KOPT-K1 (cell line): ENCODE data around the gene RAD23B.

Experiments used
- H3K27ac ChIP-seq: fragments of 200-600 bp; sonication (generic); 2 replicates; pipeline ENCODE4 v1.5.1; 2016; ENCODE audit warnings: antibody characterized with exemption, mild to moderate bottlenecking, low read depth, low read length; ENCODE audit not compliant: poor library complexity, severe bottlenecking
- H3K36me3 ChIP-seq: fragments of 200-600 bp; sonication (generic); 2 replicates; pipeline ENCODE4 v1.5.1; 2017; ENCODE audit warnings: antibody characterized with exemption, mild to moderate bottlenecking, low read length, moderate library complexity; ENCODE audit not compliant: insufficient read depth
- H3K9me3 ChIP-seq: fragments of 200-600 bp; sonication (generic); 2 replicates; pipeline ENCODE4 v1.5.1; 2017; ENCODE audit warnings: antibody characterized with exemption, low read length, mild to moderate bottlenecking; ENCODE audit not compliant: insufficient read depth, poor library complexity, severe bottlenecking

The RAD23B gene

DNA sequence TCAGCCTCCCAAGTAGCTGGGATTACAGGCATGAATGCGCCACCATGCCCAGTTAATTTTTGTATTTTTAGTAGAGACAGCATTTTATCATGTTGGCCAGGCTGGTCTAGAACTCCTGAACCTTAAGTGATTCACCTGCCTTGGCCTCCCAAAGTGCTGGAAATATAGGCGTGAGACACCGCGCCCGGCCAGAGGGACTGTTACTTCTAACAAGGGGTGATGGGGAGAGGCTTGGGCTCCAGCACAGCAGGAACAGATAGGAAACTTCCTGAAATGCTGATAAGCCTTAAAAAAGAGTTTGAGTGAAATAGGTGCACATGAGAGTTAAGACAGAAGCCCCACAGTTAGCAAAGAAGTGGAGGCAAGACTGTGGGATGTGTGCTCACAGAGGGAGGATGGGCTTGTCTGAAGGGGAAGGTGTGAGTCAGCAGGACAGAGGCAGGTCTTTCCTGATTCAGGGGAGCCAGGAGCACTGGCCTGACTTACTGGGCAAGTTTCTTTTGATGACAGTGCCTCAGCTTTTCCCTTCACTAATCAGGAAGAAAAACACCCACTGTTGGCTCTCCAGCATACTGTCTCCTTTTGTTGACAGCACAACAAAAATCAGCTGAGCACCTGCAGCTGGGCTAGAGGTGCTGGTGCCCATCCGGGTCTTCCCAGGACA, 68.4 kb downstream of the RAD23B start:
- Histone ChIP-seq H3K27ac (no peak overlapping the region), H3K36me3 (no peaks in the 10 kb centered on the region), H3K9me3 (no peaks in the 10 kb centered on the region)

DNA sequence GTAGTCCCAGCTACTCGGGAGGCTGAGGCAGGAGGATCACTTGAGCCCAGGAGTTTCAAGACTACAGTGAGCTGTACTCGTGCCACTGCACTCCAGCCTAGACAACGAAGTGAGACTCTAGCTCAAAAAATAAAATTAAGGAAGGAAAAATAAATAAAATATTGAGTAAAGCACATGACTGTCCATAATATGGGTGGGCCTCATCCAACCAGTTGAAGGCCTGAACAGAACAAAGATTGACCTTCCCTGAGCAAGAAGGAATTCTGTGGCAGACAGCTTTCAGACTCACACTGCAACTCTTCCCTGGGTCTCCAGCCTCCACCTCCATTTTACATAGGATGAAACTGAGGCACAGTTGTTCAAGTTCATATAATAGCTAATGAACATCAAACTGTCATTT, 72.3 kb downstream of the RAD23B start:
- Histone ChIP-seq H3K9me3 (no peaks in the 10 kb centered on the region), H3K27ac (no peak overlapping the region), H3K36me3 (no peaks in the 10 kb centered on the region)

DNA sequence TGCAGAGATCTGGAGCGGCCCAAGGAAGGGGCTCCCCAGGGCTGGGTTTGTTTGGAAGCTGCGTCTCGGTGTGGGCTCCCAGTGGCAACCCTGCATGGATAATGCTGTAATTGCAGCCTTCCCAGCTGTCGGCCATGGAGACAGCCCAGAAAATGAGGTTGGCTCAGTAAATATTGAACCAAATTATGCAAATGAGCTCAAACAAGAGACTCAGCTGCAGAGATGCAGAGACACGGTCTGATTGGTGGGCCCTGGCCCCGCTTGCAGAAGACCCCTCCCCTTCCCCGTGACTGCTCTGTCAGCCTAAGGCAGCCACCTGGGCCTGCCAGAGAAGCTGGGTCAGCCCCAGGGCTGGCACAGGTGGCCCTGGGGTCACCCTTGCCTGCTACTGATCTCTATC, 75.9 kb downstream of the RAD23B start:
- H3K36me3 ChIP-seq: no peaks in the 10 kb centered on the region
- H3K9me3 ChIP-seq: no peaks in the 10 kb centered on the region
- H3K27ac ChIP-seq: no peak overlapping the region

DNA sequence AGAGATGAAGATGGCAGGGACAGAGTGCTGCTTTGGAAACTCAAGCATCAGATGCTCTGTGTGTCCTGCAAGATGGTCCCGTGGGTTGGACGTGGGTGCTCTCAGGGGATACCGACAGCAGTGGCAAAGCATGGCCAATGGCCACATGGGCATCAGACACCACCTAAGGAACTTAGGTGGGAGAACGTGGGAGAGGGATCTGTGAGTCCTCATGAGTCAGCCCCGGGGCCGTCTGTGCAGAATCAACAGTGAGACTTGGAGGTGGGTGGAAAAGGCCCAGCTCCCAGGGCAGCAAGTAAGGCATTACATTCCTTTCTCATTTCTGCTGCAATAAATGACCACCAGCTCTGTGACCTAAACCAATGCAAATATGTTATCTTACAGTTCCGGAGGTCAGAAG, 77.0 kb downstream of the RAD23B start:
- Histone ChIP-seq H3K9me3 (no peaks in the 10 kb centered on the region), H3K27ac (no peak overlapping the region), H3K36me3 (no peaks in the 10 kb centered on the region)

DNA sequence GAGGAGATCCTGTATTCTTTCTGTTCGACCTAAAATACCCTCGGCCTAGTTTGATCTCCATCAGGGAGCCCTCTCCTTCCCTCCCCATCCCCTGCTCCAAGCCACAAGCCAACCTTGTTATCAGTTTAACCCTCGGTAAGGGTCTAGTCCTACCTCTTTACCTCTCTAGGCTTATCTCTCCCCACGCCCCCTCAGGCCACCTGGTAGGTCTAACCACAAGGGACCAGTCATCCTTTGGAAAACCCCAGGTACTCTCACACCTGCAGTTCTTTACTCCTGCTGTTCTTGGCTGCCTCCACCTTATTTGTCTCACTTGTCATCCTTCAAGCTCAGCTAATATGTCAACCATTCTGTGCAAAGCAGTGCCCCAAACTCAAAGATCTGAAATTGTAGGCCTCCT, 78.7 kb downstream of the RAD23B start:
- Histone ChIP-seq H3K9me3 (no peaks in the 10 kb centered on the region), H3K27ac (no peak overlapping the region), H3K36me3 (no peaks in the 10 kb centered on the region)

DNA sequence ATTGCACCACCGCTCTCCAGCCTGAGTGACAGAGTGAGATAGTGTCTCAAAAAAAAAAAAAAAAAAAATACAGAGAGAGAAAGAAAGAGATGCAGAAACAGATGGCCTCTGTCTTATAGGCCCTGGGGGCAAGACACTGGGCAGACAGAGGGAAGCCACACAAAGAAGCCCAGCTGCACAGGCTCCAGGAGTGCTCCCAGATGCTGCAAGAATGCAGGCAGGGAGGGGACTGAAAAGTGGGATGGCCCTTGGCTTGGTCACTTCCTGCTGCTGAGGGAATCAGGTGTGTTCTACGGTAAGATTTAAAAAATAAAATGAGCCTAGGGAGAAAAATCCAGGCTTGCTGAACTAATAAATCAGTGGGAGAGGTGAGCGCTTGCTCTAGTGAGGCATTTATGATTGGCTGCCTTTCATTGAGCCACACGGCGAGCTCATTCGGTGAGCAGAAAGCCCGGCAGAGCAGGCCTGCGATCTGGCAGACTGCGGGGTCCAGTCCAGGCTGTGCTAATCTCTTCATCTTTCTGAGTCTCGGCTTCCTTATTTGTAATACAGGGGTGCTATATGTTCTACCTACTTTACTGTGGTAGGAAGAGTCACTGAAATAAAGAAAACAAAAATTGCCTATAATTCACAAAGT, 80.6 kb downstream of the RAD23B start:
- Histone ChIP-seq H3K36me3 (no peaks in the 10 kb centered on the region), H3K9me3 (no peaks in the 10 kb centered on the region), H3K27ac (no peak overlapping the region)

DNA sequence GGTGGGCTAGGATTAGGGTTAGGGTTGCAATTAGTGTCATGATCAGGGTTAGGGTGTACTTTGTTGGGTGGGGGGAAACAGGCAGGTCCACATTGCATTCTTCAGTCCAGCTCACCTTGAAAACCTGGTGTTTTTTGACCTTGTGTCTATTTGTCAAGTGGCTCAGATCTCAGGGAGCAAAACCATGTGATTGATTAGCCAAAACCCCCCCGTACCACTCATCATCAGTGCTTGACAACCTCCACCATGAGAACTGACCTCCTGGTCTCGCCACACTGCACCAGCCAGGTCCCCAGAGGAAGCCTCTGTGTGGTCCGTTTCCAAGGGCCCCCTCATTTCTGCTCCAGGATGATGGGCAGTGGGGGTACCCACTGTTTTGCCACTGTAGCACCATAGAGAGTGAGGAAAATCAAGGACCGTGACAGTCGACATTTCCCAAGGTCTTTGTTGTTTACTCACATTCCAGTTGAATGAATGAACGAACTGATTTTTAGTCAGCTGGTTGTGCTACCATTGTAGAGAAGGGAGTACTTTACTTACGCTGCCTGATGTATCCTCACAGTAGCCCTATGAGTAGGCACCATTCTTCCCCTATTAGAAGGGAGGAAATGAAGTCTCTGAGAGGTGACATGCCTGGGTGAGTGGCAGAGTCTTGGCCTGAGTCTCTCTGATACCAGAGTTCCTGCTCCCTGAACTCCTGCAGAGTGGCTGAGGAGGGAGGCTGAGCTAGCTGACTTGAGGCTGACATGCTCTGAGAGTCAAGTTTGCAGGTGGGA, 84.8 kb downstream of the RAD23B start:
- Histone ChIP-seq H3K36me3 (no peaks in the 10 kb centered on the region), H3K27ac (no peak overlapping the region), H3K9me3 (no peaks in the 10 kb centered on the region)

DNA sequence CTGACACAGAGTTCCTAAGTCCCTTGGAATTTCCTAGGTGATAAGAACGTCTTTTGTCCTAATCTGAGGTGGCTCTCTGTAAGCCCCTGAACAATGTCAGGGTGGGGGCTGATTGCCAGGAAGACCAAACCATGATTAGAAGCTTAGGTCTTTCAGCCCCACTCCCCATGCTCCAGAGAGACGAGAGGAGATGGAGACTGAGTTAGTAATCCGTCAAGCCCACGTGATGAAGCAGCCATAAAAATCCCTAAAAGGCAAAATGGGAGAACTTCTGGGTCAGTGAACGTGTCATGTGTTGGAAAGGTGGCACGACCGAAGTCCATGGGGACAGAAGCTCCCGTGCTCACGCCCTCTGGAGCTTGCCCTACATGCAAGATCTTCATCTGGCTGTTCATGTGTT, 85.6 kb downstream of the RAD23B start:
- Histone ChIP-seq H3K27ac (no peak overlapping the region), H3K36me3 (no peaks in the 10 kb centered on the region)

DNA sequence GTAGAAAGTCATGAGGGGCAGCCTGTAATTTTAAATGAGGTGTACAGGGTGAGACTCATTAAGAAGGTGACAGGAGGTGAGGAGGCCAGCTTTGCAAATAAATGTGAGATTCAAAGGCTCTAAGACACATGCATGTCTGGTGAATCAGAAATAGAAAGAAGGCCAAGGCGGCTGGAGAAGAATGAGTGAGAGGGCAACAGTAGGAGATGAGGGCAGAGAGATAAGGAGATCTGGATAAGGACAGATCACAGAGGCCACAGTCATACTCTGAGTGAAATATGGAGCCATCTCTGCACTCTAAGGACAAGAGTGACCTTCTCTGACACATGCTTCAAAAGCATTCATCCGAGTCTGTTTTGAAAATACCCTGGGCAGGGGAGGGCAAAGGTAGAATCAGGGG, 90.7 kb downstream of the RAD23B start:
- H3K9me3 ChIP-seq: no peaks in the 10 kb centered on the region
- H3K27ac ChIP-seq: no peak overlapping the region
- no peaks in the 10 kb centered on the region for H3K36me3 ChIP-seq

More for the DNA sequence above, 85.6 kb downstream of the RAD23B start:
- no peaks in the 10 kb centered on the region for H3K9me3 ChIP-seq

DNA sequence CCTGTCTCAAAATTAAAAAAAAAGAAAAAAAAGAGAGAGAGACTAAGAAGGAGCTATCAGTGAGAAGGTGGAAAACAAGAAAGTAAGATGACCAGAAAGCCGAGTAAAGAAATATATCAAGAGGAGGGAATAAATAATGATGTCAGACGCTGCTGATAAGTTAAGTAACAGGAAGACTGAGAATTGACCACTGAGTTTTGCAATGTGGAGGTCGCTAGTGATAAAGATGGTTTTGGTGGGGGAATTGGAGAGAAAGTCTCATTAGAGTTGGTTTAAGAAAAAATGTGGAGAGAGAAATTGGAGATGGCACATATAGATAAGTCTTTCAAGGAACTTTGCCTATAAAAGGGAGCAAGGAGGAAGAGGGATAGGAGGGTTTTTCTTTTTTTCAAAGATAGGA, 91.9 kb downstream of the RAD23B start:
- Histone ChIP-seq H3K9me3 (no peaks in the 10 kb centered on the region), H3K27ac (no peak overlapping the region), H3K36me3 (no peaks in the 10 kb centered on the region)

DNA sequence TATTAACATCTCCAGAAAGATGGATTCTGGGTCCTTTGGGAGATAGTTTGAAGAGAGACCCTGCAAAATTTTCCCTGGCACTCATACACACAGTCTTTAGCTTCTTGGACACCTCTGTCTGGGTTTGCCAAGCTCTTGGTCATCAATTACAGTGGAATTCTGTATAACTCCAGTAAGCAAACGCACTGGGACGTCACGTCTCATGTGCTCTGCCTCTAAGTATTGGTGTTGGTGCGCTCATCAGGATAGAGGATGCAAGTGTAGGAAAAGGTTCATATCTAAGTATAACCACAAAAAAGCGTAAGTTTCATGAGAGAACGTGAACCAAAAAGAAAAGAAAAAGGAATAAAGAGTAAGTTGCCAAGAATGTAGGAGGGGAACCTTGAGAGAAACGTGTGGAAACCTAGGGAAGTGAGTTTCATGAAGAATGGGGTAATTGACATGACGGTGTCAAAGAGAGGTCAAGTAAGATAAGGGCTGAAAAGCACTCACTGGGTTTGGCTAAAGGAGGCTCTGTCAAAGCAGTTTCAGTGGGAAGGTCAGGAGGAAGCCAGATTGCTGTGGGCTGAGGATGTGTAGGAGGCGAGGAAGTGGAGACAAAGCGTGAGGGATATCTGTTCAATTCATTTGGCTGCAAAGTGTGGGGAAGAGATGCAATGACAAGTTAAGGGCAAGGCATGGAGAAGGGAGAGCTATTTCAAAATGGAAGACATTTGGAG, 92.7 kb downstream of the RAD23B start:
- no peaks in the 10 kb centered on the region for H3K9me3 ChIP-seq
- no peaks in the 10 kb centered on the region for H3K36me3 ChIP-seq
- H3K27ac ChIP-seq: no peak overlapping the region

DNA sequence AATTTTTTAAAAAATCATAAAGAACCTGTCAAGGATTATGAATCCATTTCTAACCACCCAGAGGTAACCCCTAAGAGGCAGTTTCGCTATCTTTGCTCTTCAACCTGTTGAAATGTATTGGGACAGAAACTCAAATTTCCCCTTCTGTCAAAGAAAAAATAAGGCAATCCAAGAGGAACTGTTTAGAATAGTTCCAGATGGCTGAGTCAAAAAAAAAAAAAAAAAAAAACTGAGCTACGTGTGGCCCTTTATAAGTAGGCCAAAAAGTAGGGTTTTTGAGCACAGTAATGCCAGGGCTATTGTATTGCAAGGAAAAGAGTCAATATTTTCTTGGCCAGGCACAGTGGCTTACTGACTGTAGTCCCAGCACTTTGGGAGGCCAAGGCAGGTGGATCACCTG, 94.9 kb downstream of the RAD23B start:
- H3K36me3 ChIP-seq: no peaks in the 10 kb centered on the region
- no peaks in the 10 kb centered on the region for H3K9me3 ChIP-seq
- H3K27ac ChIP-seq: no peak overlapping the region
